Stromal cell of bone marrow (primary cell): Measurements from ENCODE around the gene PMP22.
"Not testable (repeated sequence)": the region's sequence is repeated elsewhere in the genome, so short reads cannot be mapped to it uniquely, and the experiment has no call there.

ENCODE experiments used
- DNase-seq: peaks from one replicate; pipeline ENCODE4 v3.0.0-alpha.2; 2012; ENCODE audit warnings: low read depth

Gene PMP22

DNA sequence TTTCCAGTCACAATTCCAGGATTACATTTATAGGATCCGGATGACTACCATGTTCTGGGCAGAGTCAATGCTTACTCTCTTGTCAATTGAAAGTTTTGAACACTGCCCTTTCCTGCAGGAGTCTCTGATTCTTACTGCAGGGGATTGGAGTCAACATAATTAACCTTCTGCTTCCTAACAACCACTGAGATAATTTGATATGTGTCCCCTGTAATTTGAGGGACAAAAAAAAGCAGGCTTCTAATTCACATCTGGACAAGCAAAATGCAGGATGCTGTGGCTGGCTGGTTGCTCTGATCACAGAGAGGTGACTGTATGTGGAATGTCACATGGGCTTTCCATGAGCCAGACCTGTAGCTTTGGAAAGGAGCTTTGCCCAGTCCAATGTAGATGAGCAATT, 54.9 kb downstream of the PMP22 start:
- DNase-seq: no peak

DNA sequence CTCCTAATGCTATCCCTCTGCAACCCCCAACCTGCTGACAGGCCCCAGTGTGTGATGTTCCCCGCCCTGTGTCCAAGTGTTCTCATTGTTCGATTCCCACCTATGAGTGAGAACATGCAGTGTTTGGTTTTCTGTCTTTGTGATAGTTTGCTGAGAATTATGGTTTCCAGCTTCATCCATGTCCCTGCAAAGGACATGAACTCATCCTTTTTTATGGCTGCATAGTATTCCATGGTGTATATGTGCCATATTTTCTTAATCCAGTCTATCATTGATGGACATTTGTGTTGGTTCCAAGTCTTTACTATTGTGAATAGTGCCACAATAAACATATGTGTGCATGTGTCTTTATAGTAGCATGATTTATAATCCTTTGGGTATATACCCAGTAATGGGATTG, 62.1 kb downstream of the PMP22 start:
- not testable (repeated sequence) for DNase-seq

DNA sequence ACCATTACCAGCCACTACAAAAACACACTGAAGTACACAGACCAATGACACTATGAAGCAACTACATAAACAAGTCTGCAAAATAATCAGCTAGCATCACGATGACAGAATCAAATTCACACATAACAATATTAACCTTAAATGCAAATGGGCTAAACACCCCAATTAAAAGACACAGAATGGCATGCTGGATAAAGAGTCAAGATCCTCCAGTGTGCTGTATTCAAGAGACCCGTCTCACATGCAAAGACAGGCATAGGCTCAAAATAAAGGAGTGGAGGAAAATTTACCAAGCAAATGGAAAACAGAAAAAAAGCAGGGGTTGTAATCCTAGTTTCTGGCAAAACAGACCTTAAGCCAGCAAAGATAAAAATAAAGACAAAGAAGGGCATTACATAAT, 64.6 kb downstream of the PMP22 start:
- not testable (repeated sequence) for DNase-seq

DNA sequence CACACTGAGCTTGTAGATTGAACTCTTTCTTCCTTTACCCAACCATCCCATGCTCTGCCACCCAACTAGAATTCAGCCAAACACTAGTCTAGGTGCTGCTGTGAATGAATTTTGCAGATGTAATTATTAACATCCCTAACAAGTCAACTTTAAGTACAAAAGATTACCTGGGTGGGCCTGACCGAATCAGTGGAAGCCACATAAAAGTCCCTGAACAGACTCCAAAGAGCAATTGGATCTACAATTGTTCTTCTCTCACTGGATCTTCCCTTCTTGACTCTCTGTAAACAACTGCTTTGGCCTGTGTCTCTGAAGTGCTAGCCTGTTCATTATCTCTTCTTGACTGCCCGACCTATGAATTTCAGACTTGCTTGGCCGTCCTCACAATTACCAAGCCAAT, 67.9 kb downstream of the PMP22 start:
- DNase-seq: no peak

DNA sequence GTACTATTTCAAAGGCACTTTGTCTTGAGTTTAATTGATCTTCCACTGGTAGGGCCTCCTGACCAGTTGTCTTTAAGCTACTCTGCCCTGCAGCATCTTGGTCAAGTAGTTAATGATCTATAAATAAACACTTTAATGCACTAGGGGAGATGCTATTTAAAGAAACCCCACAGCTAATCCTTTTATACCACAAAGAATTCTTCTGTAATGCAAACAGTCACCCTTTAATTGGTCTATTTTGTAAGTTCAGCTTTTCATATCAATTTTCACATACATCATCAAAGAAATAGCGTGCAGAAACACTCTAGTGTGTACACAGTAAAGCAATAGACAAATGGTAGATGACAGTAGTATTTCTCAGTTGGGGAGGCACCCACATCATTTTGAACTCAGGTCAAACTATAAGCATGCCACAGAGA, 70.3 kb downstream of the PMP22 start:
- peak; percentile 3 for DNase-seq

DNA sequence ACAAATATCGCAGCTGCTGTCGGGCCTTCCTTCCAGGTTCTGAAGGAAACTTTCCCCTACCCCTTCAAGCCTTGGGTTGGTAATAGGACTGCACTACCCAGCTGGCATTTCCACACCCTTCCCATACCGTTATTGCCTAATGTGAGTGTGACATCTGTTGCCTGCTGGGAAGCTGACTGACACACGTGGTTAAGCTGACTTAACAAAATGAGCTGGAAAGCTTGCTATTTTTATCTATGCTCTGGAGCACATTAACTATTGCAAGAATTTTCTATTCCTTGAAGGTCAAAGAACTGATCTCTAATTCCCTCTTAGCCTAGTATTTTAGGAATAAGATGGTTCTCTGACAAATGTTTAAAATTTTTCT, 79.5 kb downstream of the PMP22 start:
- peak; percentile 82 for DNase-seq

DNA sequence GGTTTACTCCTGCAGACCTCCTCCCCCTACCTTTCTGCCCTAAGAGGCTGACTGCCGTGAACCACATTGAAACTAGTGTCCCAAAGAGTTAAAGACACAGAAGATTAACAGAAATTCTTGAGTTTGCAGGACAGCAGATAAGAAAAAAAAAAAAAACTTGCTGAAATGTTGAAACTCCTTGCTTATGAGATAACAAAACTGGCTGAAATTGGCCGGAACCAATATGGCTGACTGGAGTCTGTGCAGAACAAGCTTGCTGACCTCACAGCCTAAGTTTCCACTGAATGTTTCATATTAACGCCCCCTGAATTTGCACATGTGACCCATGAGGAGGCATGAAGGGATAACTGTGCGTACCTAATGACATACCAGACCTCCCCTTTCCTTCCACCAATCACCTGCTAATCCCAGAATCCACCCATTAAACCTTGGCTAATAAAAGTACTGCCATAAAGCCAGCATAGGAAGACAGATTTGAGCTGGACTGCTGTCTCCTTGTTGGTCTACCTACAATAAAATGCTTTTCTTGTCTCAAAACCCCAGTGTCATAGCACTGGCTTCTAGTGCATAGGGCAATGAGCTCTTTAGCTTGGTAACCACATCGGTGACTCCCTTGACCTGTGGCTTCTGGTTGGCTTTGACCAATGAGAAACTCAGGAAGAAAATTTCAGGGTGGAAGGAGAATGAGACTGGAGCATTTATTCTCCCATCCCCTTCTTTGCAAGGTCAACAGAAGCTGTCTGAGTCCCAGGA, 80.1 kb downstream of the PMP22 start:
- no peak for DNase-seq

DNA sequence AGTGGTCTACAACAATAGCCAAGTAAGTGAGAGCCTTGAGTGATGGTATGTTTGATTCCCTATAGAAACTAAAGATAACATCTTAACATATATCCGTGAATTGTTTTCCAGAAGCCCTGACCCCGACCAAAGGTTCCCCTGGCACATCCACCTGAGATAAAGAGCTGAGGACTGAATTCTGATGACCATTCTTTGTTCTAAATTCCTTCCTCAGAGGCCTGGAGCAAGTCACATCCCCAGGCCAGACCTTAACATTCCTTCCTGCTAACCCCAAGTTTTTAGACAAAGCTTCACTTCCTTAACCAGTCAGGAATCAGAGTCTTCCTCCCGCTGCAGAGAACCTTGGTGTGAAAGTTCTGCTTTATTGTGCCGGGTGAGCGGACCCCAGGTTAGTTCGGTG, 83.3 kb downstream of the PMP22 start:
- DNase-seq: no peak

DNA sequence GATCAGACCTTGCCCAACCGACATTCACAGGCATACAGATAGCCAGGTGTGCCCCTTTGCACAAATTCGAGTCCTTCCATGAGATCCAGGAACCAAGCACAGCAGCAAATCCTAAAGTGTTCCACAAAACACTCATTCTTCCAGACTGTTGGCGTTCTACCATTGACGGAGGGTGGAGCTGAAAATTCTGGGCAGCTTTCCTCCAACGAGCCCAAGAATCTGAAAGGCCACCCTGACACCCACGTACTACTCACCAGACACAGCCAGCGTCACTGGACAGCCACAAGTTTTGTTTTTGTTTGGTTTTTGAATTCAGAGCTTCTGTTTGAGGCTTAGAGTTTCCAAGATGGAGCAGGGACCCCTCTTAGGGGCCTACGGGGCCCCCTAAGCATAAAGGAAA, 83.8 kb downstream of the PMP22 start:
- DNase-seq: no peak

DNA sequence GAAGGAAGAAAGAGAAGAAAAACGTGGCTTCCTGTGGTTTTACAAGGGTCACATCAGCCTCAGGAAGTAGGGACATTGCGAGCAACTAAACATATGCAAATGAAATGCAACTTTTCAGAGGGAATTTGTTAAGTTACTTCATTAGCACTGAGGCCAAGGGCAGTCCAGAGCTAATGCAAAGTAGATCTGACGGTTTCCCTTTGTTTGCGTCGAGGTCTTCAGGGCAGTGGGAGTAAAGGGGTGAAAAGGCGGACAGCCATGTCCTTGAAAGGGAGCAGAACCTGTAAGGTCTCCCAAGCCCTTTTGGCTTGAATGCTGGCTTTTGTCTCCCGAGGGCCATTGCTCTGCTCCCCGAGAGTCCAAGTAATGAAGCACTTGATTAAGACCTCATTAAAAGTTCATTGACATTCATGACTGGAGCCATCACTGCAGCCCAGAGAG, 85.0 kb downstream of the PMP22 start:
- no peak for DNase-seq
